GM18498 (cell line): ENCODE results near the gene HTT.

Experiments used
- ATAC-seq: cut with Tn5 transposase; IDR thresholded peaks from one replicate; pipeline ENCODE4 v1.9.1; 2021; ENCODE audit warnings: mild to moderate bottlenecking, moderate library complexity; ENCODE audit not compliant: unreplicated experiment

The HTT gene

GRCh38 chr4:3245676-3246075 lies 171.2 kb downstream of the HTT start:
- ATAC-seq, result no peak

- no peak for ATAC-seq
These were observed 172.2 kb downstream of the HTT start for GRCh38 chr4:3246458-3247398.

GRCh38 chr4:3247399-3248177 lies 173.1 kb downstream of the HTT start:
- ATAC-seq, result no peak

GRCh38 chr4:3248178-3248480 lies 173.6 kb downstream of the HTT start:
- no peak for ATAC-seq

GRCh38 chr4:3248811-3249661 lies 174.6 kb downstream of the HTT start, which contains the start of gene MSANTD1:
Gene MSANTD1 (plus strand): TSS chr4:3249159. CDS start chr4:3249223, 64 bp downstream.
- no peak for ATAC-seq

- ATAC-seq, result no peak
These were observed 175.4 kb downstream of the HTT start for GRCh38 chr4:3249711-3250437.

- no peak for ATAC-seq
These were observed 176.0 kb downstream of the HTT start for GRCh38 chr4:3250438-3250955.

GRCh38 chr4:3250956-3251690 lies 176.6 kb downstream of the HTT start:
- ATAC-seq, result no peak

- no peak for ATAC-seq
These were observed 177.4 kb downstream of the HTT start for GRCh38 chr4:3251691-3252479.

GRCh38 chr4:3252480-3252828 lies 178.0 kb downstream of the HTT start:
- ATAC-seq, result no peak

GRCh38 chr4:3252831-3253641 lies 178.6 kb downstream of the HTT start:
- ATAC-seq, result no peak

GRCh38 chr4:3253808-3254207 lies 179.3 kb downstream of the HTT start:
- no peak for ATAC-seq

- no peak for ATAC-seq
These were observed 180.0 kb downstream of the HTT start for GRCh38 chr4:3254302-3255131.

- no peak for ATAC-seq
These were observed 181.2 kb downstream of the HTT start for GRCh38 chr4:3255611-3256186.

GRCh38 chr4:3256230-3257102 lies 182.0 kb downstream of the HTT start:
- ATAC-seq, result no peak

- no peak for ATAC-seq
These were observed 182.6 kb downstream of the HTT start for GRCh38 chr4:3257103-3257555.
